HAP-1 (cell line): ENCODE results near the gene NDST3.
"Not testable (repeated sequence)": the region's sequence is repeated elsewhere in the genome, so short reads cannot be mapped to it uniquely, and the experiment has no call there.

Experiments
- DNase-seq, 2 experiments: peaks; one replicate each; pipeline ENCODE4 v3.0.0-alpha.2; 2016 to 2020; ENCODE audit warnings: low spot score in 2 of 2
- H3K27me3 ChIP-seq: fragments of 250-450 bp; sonication (Bioruptor Pico); 2 replicates; pipeline ENCODE4 v1.5.1; 2020; ENCODE audit warnings: low read depth, mild to moderate bottlenecking, moderate library complexity
- H3K36me3 ChIP-seq: fragments of 250-450 bp; sonication (Bioruptor Pico); replicated peaks from 2 replicates; pipeline ENCODE4 v1.5.1; 2020; ENCODE audit warnings: mild to moderate bottlenecking
- H3K4me1 ChIP-seq: fragments of 250-450 bp; sonication (Bioruptor Pico); 2 replicates; pipeline ENCODE4 v1.5.1; 2020; ENCODE audit warnings: mild to moderate bottlenecking
- H3K4me3 ChIP-seq: fragments of 250-450 bp; sonication (Bioruptor Pico); 2 replicates; pipeline ENCODE4 v1.5.1; 2020; ENCODE audit warnings: mild to moderate bottlenecking, moderate library complexity
- H3K9me3 ChIP-seq: fragments of 250-450 bp; sonication (Bioruptor Pico); 2 replicates; pipeline ENCODE4 v1.5.1; 2020; ENCODE audit warnings: mild to moderate bottlenecking, moderate library complexity
- in situ Hi-C: fragments of 300-500 bp; cut with MboI; formaldehyde crosslinking; loops from 3 replicates; pipeline ENCODE4 v1.14.3; 2020; ENCODE audit warnings: low sequenced_read_pairs, inconsistent platforms, mixed read lengths

NDST3 gene

DNA sequence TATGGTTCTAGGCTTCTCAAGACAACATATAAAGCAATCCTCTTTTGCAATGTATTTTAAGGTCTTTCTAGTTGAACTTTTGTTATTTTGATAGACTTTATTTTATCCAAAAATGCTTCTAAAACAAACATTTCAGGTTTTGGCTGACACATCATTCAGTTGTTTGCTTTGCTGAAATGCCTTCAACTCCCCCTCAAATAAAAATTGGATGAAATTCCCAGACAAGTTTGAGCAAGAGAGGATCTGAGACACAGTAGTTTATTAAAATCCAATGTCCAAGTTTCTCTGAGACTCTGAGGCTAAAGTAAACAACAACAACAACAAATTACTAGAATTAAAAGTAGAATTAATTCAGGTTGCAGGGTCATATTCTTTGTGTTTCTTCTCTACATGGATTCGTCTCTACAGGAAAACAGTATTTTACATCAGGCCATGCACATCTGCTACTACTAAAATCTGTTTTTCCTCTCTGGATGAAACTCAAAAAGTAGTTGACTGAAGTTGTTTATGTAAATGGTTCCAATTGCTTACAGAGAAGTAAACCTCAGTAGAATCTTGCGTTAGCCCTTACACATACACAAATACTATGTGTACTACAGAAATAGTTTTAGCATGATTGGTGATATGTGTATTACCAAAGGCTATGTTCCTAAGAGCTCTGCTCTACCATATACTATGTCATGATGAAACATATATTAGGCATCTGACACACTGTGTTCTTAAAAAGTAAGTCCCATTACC is 253.6 kb downstream of the NDST3 start:
- Histone ChIP-seq H3K4me1 (0 out of 2 replicates have a peak, but pooled peaks cover 3% of the 10 kb centered on the region), H3K36me3 (peaks cover 20% of the 10 kb centered on the region), H3K4me3 (no peak overlapping the region), H3K9me3 (no peaks in the 10 kb centered on the region), H3K27me3 (no peaks in the 10 kb centered on the region)
- DNase-seq = no peak
- in situ Hi-C loops = loop anchor here (10.0 kb wide), 1 partner anchor 57 kb away; no protein-coding TSS in a partner anchor

DNA sequence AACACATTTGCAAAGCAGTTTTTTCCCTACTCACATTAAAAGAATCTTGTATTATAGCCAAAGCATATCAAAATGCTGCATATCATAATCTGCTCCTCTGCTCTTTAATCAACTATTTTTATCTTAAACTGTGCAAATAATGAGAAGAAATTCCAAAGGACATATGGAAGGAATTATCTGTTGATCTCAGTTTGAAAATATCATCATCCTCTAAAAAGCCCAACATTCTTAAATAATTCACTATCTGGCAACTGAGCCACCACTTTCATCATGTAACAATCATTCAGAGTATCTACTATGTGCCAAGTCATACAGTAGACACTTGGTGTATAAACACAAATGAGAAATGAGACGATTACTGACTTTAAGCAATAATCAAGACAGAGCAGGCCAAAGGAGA is 255.5 kb downstream of the NDST3 start:
- in situ Hi-C loops = loop anchor here (10.0 kb wide), 1 partner anchor 55 kb away; no protein-coding TSS in a partner anchor
- no peak for DNase-seq
- peaks cover 26% of the 10 kb centered on the region for H3K36me3 ChIP-seq
- no peaks in the 10 kb centered on the region for H3K9me3 ChIP-seq
- H3K4me1 ChIP-seq = no peaks in the 10 kb centered on the region
- H3K27me3 ChIP-seq = no peaks in the 10 kb centered on the region
- no peak overlapping the region for H3K4me3 ChIP-seq

DNA sequence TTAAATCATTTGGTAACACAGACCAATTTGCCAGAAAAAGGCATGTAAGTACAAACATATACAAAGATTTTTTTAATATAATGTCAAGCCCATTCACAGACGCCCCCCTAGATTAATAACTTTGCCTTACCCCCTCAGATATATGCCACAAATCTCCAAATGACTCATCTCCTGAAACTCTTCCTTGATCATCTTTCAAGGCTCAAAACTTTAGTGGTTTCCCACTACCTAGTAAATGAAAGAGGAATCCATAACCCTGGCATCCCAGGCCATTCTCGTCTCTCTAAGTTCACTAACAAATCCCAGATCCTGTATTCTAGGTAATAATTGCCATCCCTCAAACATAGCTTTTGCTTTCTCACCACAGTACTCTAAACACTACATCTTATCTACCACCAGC is 256.7 kb downstream of the NDST3 start:
- in situ Hi-C loops = no loop called here
- no peaks in the 10 kb centered on the region for H3K4me1 ChIP-seq

DNA sequence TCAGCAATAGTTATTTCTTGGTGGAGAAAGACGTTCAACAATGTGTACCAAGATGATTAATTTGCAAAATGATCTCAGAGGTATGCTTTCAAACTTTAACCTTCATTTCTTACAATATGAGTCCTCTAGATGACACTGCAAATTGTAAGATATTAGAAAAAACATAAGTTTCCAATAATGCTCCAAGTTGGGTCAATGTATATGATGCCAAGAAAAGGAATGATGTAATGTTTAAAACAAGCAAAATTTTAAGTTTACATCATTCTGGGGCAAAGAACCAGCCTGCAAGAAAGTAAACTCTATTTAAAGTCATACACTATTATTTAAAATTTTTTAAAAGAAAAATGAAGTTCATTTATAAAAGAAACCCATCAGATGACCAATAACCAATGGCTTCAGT is 262.4 kb downstream of the NDST3 start:
- H3K4me1 ChIP-seq = no peaks in the 10 kb centered on the region
- in situ Hi-C loops = no loop called here
- no peak for DNase-seq
- no peaks in the 10 kb centered on the region for H3K27me3 ChIP-seq
- peaks cover 24% of the 10 kb centered on the region for H3K36me3 ChIP-seq
- H3K9me3 ChIP-seq = no peaks in the 10 kb centered on the region
- H3K4me3 ChIP-seq = no peak overlapping the region

More for the DNA sequence above, 256.7 kb downstream of the NDST3 start:
- Histone ChIP-seq H3K27me3 (no peaks in the 10 kb centered on the region), H3K9me3 (no peaks in the 10 kb centered on the region), H3K36me3 (peaks cover 37% of the 10 kb centered on the region), H3K4me3 (no peak overlapping the region)
- no peak for DNase-seq

DNA sequence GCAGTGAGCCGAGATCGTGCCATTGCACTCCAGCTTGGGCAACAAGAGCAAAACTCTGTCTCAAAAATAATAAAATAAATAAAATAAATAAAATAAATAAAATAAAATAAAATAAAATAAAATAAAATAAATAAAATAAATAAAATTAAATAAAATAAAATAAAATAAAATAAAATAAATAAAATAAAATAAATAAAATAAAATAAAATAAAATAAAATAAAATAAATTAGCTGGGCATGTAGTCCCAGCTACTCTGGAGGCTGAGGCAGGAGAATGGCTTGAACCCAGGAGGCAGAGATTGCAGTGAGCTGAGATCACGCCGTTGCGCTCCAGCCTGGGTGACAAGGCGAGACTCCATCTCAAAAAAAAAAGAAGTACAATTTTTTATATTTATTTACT is 265.3 kb downstream of the NDST3 start:
- H3K36me3 ChIP-seq = peaks cover 19% of the 10 kb centered on the region
- not testable (repeated sequence) for DNase-seq

DNA sequence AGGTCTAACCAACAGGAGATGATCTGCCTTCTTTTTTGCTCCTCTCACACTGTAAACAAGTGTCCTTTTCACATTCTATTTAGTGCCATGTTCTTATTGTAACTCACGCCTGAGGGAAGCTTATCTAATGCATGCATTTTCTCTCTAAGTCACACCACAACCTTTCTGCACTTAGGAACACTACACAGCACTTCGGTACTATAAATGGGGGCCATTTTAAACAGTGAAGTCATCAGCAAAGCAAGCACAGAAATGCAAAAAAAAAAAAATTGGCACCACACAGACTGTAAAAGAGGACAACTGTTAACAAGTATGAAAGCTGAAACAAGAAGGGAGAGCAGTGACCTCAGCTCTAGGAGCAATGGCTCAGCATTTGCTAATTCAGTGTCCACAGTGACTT is 273.4 kb downstream of the NDST3 start:
- Histone ChIP-seq H3K4me3 (no peak overlapping the region), H3K27me3 (no peaks in the 10 kb centered on the region), H3K9me3 (no peaks in the 10 kb centered on the region), H3K36me3 (peaks cover 23% of the 10 kb centered on the region), H3K4me1 (peaks cover 11% of the 10 kb centered on the region)
- in situ Hi-C loops = no loop called here
- peak; percentile 20 to 79 for DNase-seq

More for the DNA sequence above, 265.3 kb downstream of the NDST3 start:
- H3K4me1 ChIP-seq, H3K9me3 ChIP-seq, H3K27me3 ChIP-seq, H3K4me3 ChIP-seq, in situ Hi-C loops: not testable (repeated sequence)
